Omental fat pad (tissue), 4 donors: ENCODE data around the gene FGF8. TPM values are rescaled to one million over a fixed set of nuclear protein-coding genes. Genes with fewer than 3 reads are reported as not detected.

ENCODE experiments used
- ATAC-seq: fragments of 150-250 bp; one replicate; pipeline ENCODE4 v1.9.1; 2016; ENCODE audit warnings: mild to moderate bottlenecking, moderate library complexity; ENCODE audit not compliant: low FRiP score
- DNase-seq: peaks from one replicate; pipeline ENCODE4 v3.0.0-alpha.2; 2019; ENCODE audit warnings: low spot score
- total RNA-seq, 4 donors: library from RNA; depleted of rRNA; stranded (reverse); fragments of >200 nt; gene quantifications; one replicate each; pipeline ENCODE4 v1.1.0, GENCODE V29; 2016
- TF ChIP-seq, protein P1 (sequence below), 3 donors: fragments of 450-650 bp; IDR thresholded peaks; one replicate each; pipeline ENCODE4 v1.5.1; 2016 to 2017; ENCODE audit warnings: antibody characterized with exemption in 3 of 3, mild to moderate bottlenecking in 3 of 3, moderate library complexity in 2 of 3

FGF8 gene
- total RNA-seq, 4 donors from 2014 or later: 1.0 TPM; not detected in 3

GRCh38 chr10:101781984-101782810, 6.3 kb upstream of the FGF8 start:
- no peak for DNase-seq
- TF ChIP-seq, protein P1, sequence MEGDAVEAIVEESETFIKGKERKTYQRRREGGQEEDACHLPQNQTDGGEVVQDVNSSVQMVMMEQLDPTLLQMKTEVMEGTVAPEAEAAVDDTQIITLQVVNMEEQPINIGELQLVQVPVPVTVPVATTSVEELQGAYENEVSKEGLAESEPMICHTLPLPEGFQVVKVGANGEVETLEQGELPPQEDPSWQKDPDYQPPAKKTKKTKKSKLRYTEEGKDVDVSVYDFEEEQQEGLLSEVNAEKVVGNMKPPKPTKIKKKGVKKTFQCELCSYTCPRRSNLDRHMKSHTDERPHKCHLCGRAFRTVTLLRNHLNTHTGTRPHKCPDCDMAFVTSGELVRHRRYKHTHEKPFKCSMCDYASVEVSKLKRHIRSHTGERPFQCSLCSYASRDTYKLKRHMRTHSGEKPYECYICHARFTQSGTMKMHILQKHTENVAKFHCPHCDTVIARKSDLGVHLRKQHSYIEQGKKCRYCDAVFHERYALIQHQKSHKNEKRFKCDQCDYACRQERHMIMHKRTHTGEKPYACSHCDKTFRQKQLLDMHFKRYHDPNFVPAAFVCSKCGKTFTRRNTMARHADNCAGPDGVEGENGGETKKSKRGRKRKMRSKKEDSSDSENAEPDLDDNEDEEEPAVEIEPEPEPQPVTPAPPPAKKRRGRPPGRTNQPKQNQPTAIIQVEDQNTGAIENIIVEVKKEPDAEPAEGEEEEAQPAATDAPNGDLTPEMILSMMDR (IDR thresholded peaks at IDR 0.05): no peak
- no peak for ATAC-seq

DNA sequence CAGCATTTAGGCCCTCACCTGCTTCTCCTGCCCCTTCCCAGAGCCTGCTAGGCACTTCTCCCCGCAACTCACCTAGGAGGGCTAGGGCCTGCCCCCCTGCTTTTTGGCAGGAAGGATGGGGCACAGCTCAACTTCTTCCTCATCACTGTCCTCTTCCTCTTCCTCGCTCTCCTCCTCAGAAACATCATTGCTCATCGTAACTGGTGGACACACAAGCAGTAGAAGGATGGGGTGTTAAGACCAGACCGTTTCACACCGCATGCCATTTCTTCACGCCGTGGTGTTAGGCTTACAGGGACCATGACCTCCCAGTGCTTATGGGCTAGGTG, 5.7 kb upstream of the FGF8 start:
- no peak for DNase-seq
- ATAC-seq: no peak
- TF ChIP-seq, protein P1 (IDR thresholded peaks at IDR 0.05): no peak

DNA sequence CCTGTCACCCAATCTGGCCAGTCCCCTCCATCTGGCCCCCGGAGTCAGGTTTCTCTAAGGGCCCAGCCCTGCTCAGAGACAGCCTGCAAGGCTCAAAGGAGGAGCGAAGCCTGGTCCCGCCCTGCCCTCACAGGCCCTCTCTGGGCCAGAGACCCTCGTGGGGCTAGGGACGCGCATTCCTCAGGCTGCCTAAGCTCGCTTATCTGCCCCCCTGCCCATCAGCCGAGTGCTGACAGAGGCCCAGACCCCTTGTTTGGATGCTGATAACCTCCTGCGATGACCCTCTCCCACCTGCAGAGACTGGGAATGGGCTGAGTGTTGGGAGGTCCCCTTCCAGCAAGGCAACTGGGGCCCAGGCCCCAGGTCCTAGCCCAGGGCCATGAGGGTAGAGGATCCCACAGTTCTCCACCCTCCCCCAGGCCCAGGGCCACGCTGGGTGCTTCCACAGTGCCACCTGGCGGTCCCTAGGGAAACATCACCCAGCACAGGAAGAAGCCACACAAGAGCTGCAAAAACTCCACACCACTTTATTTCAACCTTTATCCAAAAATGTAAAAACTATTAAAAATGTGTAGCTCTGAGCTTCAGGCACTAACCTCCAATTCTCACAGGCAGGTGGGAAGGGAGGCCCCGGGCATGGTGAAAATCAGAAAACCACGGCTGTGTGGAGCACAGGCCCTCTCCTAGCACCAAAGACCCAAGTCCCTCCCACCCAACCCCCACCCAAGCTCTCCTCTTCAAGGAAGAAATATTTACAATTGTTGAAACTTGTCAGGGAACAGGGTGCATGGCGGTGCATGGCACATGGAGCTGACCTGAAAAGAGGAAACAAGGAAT, 5.1 kb upstream of the FGF8 start:
- TF ChIP-seq, protein P1 (IDR thresholded peaks at IDR 0.05): peak in 1 of 3 donors; percentile 31
- DNase-seq: no peak
- ATAC-seq: no peak

- DNase-seq (no peak), ATAC-seq (no peak)
- TF ChIP-seq, protein P1 (IDR thresholded peaks at IDR 0.05): no peak
Measured at GRCh38 chr10:101780187-101780817, 4.4 kb upstream of the FGF8 start.

- TF ChIP-seq, protein P1 (IDR thresholded peaks at IDR 0.05): no peak
- ATAC-seq: peak; percentile 60
- DNase-seq: peak; percentile 55
Measured at GRCh38 chr10:101779544-101780186, 3.8 kb upstream of the FGF8 start.

- TF ChIP-seq, protein P1 (IDR thresholded peaks at IDR 0.05): no peak
- ATAC-seq (no peak), DNase-seq (no peak)
Measured at GRCh38 chr10:101778781-101779543, 3.0 kb upstream of the FGF8 start.
